Measurements from ENCODE around the gene KRT13.

KRT13 gene

GRCh38 chr17:41542357-41542756 is 36.9 kb upstream of the KRT13 start:
- Mint-ChIP-seq H3K27me3 (peaks cover 12% of the 10 kb centered on the region), H3K4me3 (no peak overlapping the region), H3K36me3 (ENCODE audit: low read depth) (peaks cover 7% of the 10 kb centered on the region), H3K27ac (no peak overlapping the region), H3K4me1 (ENCODE audit: low read depth) (no peaks in the 10 kb centered on the region), H3K9me3 (peaks cover 5% of the 10 kb centered on the region)

GRCh38 chr17:41540921-41541625 is 35.7 kb upstream of the KRT13 start:
- H3K36me3 Mint-ChIP-seq (ENCODE audit: low read depth), result no peaks in the 10 kb centered on the region
- H3K27me3 Mint-ChIP-seq, result peaks cover 11% of the 10 kb centered on the region
- H3K4me3 Mint-ChIP-seq, result no peak overlapping the region
- no peaks in the 10 kb centered on the region for H3K9me3 Mint-ChIP-seq
- no peak overlapping the region for H3K27ac Mint-ChIP-seq
- no peaks in the 10 kb centered on the region for H3K4me1 Mint-ChIP-seq (ENCODE audit: low read depth)

- Mint-ChIP-seq H3K27ac (no peak overlapping the region), H3K9me3 (no peaks in the 10 kb centered on the region), H3K36me3 (ENCODE audit: low read depth) (no peaks in the 10 kb centered on the region), H3K4me1 (ENCODE audit: low read depth) (no peaks in the 10 kb centered on the region), H3K27me3 (peaks cover 13% of the 10 kb centered on the region), H3K4me3 (no peak overlapping the region)
These were observed 34.7 kb upstream of the KRT13 start for GRCh38 chr17:41539979-41540701.

- Mint-ChIP-seq H3K36me3 (ENCODE audit: low read depth) (no peaks in the 10 kb centered on the region), H3K9me3 (no peaks in the 10 kb centered on the region), H3K27ac (no peak overlapping the region), H3K4me1 (ENCODE audit: low read depth) (no peaks in the 10 kb centered on the region), H3K4me3 (no peak overlapping the region), H3K27me3 (peaks cover 13% of the 10 kb centered on the region)
These were observed 33.7 kb upstream of the KRT13 start for GRCh38 chr17:41539071-41539492.

GRCh38 chr17:41538565-41538991 is 33.2 kb upstream of the KRT13 start:
- peaks cover 17% of the 10 kb centered on the region for H3K27me3 Mint-ChIP-seq
- no peak overlapping the region for H3K4me3 Mint-ChIP-seq
- H3K27ac Mint-ChIP-seq, result no peak overlapping the region
- H3K9me3 Mint-ChIP-seq, result no peaks in the 10 kb centered on the region
- no peaks in the 10 kb centered on the region for H3K4me1 Mint-ChIP-seq (ENCODE audit: low read depth)
- H3K36me3 Mint-ChIP-seq (ENCODE audit: low read depth), result no peaks in the 10 kb centered on the region

- H3K36me3 Mint-ChIP-seq (ENCODE audit: low read depth), result no peaks in the 10 kb centered on the region
- H3K4me1 Mint-ChIP-seq (ENCODE audit: low read depth), result no peaks in the 10 kb centered on the region
- H3K27me3 Mint-ChIP-seq, result peaks cover 17% of the 10 kb centered on the region
- H3K9me3 Mint-ChIP-seq, result no peaks in the 10 kb centered on the region
- no peak overlapping the region for H3K27ac Mint-ChIP-seq
- H3K4me3 Mint-ChIP-seq, result no peak overlapping the region
These were observed 32.6 kb upstream of the KRT13 start for GRCh38 chr17:41537990-41538389.

- Mint-ChIP-seq H3K27ac (no peak overlapping the region), H3K27me3 (peaks cover 22% of the 10 kb centered on the region), H3K4me3 (no peak overlapping the region), H3K4me1 (ENCODE audit: low read depth) (no peaks in the 10 kb centered on the region), H3K9me3 (no peaks in the 10 kb centered on the region), H3K36me3 (ENCODE audit: low read depth) (no peaks in the 10 kb centered on the region)
These were observed 32.2 kb upstream of the KRT13 start for GRCh38 chr17:41537614-41537954.

GRCh38 chr17:41536741-41537613 is 31.6 kb upstream of the KRT13 start:
- peaks cover 27% of the 10 kb centered on the region for H3K27me3 Mint-ChIP-seq
- no peaks in the 10 kb centered on the region for H3K4me1 Mint-ChIP-seq (ENCODE audit: low read depth)
- no peak overlapping the region for H3K4me3 Mint-ChIP-seq
- no peak overlapping the region for H3K27ac Mint-ChIP-seq
- no peaks in the 10 kb centered on the region for H3K9me3 Mint-ChIP-seq
- H3K36me3 Mint-ChIP-seq (ENCODE audit: low read depth), result no peaks in the 10 kb centered on the region

- Mint-ChIP-seq H3K4me1 (ENCODE audit: low read depth) (no peaks in the 10 kb centered on the region), H3K27me3 (peaks cover 35% of the 10 kb centered on the region), H3K36me3 (ENCODE audit: low read depth) (no peaks in the 10 kb centered on the region), H3K4me3 (no peak overlapping the region), H3K9me3 (no peaks in the 10 kb centered on the region), H3K27ac (no peak overlapping the region)
These were observed 30.5 kb upstream of the KRT13 start for GRCh38 chr17:41535764-41536481.

- Mint-ChIP-seq H3K9me3 (no peaks in the 10 kb centered on the region), H3K4me3 (no peak overlapping the region), H3K27me3 (peaks cover 43% of the 10 kb centered on the region), H3K4me1 (ENCODE audit: low read depth) (no peaks in the 10 kb centered on the region), H3K27ac (no peak overlapping the region), H3K36me3 (ENCODE audit: low read depth) (no peaks in the 10 kb centered on the region)
These were observed 29.6 kb upstream of the KRT13 start for GRCh38 chr17:41534899-41535546.

- H3K27ac Mint-ChIP-seq, result no peak overlapping the region
- no peak overlapping the region for H3K4me3 Mint-ChIP-seq
- H3K27me3 Mint-ChIP-seq, result peaks cover 57% of the 10 kb centered on the region
- no peaks in the 10 kb centered on the region for H3K36me3 Mint-ChIP-seq (ENCODE audit: low read depth)
- H3K9me3 Mint-ChIP-seq, result no peaks in the 10 kb centered on the region
- H3K4me1 Mint-ChIP-seq (ENCODE audit: low read depth), result peaks cover 1% of the 10 kb centered on the region
These were observed 28.2 kb upstream of the KRT13 start for GRCh38 chr17:41533613-41534012.

GRCh38 chr17:41532947-41533570 is 27.6 kb upstream of the KRT13 start:
- Mint-ChIP-seq H3K27me3 (peaks cover 61% of the 10 kb centered on the region), H3K4me3 (no peak overlapping the region), H3K27ac (no peak overlapping the region), H3K9me3 (no peaks in the 10 kb centered on the region), H3K4me1 (ENCODE audit: low read depth) (peaks cover 5% of the 10 kb centered on the region), H3K36me3 (ENCODE audit: low read depth) (no peaks in the 10 kb centered on the region)

GRCh38 chr17:41531993-41532392 is 26.6 kb upstream of the KRT13 start:
- H3K4me1 Mint-ChIP-seq (ENCODE audit: low read depth), result peaks cover 9% of the 10 kb centered on the region
- H3K27me3 Mint-ChIP-seq, result peaks cover 61% of the 10 kb centered on the region

More at GRCh38 chr17:41531993-41532392, 26.6 kb upstream of the KRT13 start:
- no peaks in the 10 kb centered on the region for H3K9me3 Mint-ChIP-seq
- H3K27ac Mint-ChIP-seq, result no peak overlapping the region
- H3K4me3 Mint-ChIP-seq, result no peak overlapping the region
- no peaks in the 10 kb centered on the region for H3K36me3 Mint-ChIP-seq (ENCODE audit: low read depth)
